Muscle layer of colon (tissue), 2 donors: ENCODE data around the gene GAGE10.

Experiments used
- H3K27ac ChIP-seq: one replicate; pipeline ENCODE4 v1.7.0; 2013; ENCODE audit warnings: low read depth, mild to moderate bottlenecking, low read length, moderate library complexity
- H3K27me3 ChIP-seq, 2 donors: one replicate each; pipeline ENCODE4 v1.7.0; 2013; ENCODE audit warnings: low read length in 2 of 2, mild to moderate bottlenecking in 2 of 2; ENCODE audit not compliant: insufficient read depth in 2 of 2, control insufficient read depth in 1 of 2
- H3K36me3 ChIP-seq: one replicate; pipeline ENCODE4 v1.7.0; 2013; ENCODE audit warnings: mild to moderate bottlenecking, low read length; ENCODE audit not compliant: insufficient read depth
- H3K4me1 ChIP-seq: one replicate; pipeline ENCODE4 v1.7.0; 2013; ENCODE audit warnings: mild to moderate bottlenecking, low read length; ENCODE audit not compliant: insufficient read depth
- H3K4me3 ChIP-seq, 2 donors: one replicate each; pipeline ENCODE4 v1.7.0; 2013; ENCODE audit warnings: low read length in 2 of 2, low read depth in 1 of 2, mild to moderate bottlenecking in 1 of 2, moderate library complexity in 1 of 2
- H3K9ac ChIP-seq: one replicate; pipeline ENCODE4 v1.7.0; 2013; ENCODE audit warnings: low read length
- H3K9me3 ChIP-seq: one replicate; pipeline ENCODE4 v1.7.0; 2013; ENCODE audit warnings: mild to moderate bottlenecking, low read length
- donor health status: abdominal sarcoma.
- donor health status: Adenocarcinoma of cecum.

Gene GAGE10

GRCh38 chrX:49303346-49303745 is at the start of gene GAGE10:
Gene GAGE10, plus strand, starts transcription at chrX:49303646. Its CDS starts 1,214 bp downstream, at chrX:49304860.
- Histone ChIP-seq H3K9me3 (no peaks in the 10 kb centered on the region), H3K4me3 (no peak within 1 kb of the TSS), H3K27me3 (peaks cover 0 to 8% of the 10 kb centered on the region in 2 donors), H3K27ac (no peak within 1 kb of the TSS), H3K4me1 (no peaks in the 10 kb centered on the region), H3K9ac (no peak within 1 kb of the TSS), H3K36me3 (no peaks in the 10 kb centered on the region)

- Histone ChIP-seq H3K36me3 (no peaks in the 10 kb centered on the region), H3K27ac (no peak overlapping the region), H3K9me3 (no peaks in the 10 kb centered on the region), H3K27me3 (peaks cover 0 to 7% of the 10 kb centered on the region in 2 donors), H3K4me1 (no peaks in the 10 kb centered on the region), H3K4me3 (no peak overlapping the region), H3K9ac (no peak overlapping the region)
Observed at GRCh38 chrX:49254639-49255038, 48.8 kb upstream of the GAGE10 start.

GRCh38 chrX:49256268-49256995 is 47.0 kb upstream of the GAGE10 start:
- Histone ChIP-seq H3K9ac (no peak overlapping the region), H3K4me1 (no peaks in the 10 kb centered on the region), H3K9me3 (no peaks in the 10 kb centered on the region), H3K27ac (no peak overlapping the region), H3K4me3 (no peak overlapping the region), H3K36me3 (no peaks in the 10 kb centered on the region), H3K27me3 (peaks cover 0 to 7% of the 10 kb centered on the region in 2 donors)

GRCh38 chrX:49257074-49257790 is 46.2 kb upstream of the GAGE10 start:
- H3K27me3 ChIP-seq, result peaks cover 0 to 7% of the 10 kb centered on the region in 2 donors
- no peak overlapping the region for H3K9ac ChIP-seq
- no peak overlapping the region for H3K27ac ChIP-seq
- no peaks in the 10 kb centered on the region for H3K9me3 ChIP-seq
- no peaks in the 10 kb centered on the region for H3K4me1 ChIP-seq
- no peak overlapping the region for H3K4me3 ChIP-seq
- H3K36me3 ChIP-seq, result no peaks in the 10 kb centered on the region

GRCh38 chrX:49257846-49258748 is 45.3 kb upstream of the GAGE10 start:
- no peak overlapping the region for H3K4me3 ChIP-seq
- no peak overlapping the region for H3K9ac ChIP-seq
- peaks cover 0 to 7% of the 10 kb centered on the region in 2 donors for H3K27me3 ChIP-seq
- H3K27ac ChIP-seq, result no peak overlapping the region
- no peaks in the 10 kb centered on the region for H3K4me1 ChIP-seq
- H3K36me3 ChIP-seq, result no peaks in the 10 kb centered on the region
- no peaks in the 10 kb centered on the region for H3K9me3 ChIP-seq

GRCh38 chrX:49258749-49259124 is 44.7 kb upstream of the GAGE10 start:
- Histone ChIP-seq H3K4me1 (no peaks in the 10 kb centered on the region), H3K9me3 (no peaks in the 10 kb centered on the region), H3K27ac (no peak overlapping the region), H3K4me3 (no peak overlapping the region), H3K9ac (no peak overlapping the region), H3K36me3 (no peaks in the 10 kb centered on the region), H3K27me3 (peaks cover 0 to 7% of the 10 kb centered on the region in 2 donors)

- no peaks in the 10 kb centered on the region for H3K36me3 ChIP-seq
- H3K4me3 ChIP-seq, result no peak overlapping the region
- H3K9me3 ChIP-seq, result no peaks in the 10 kb centered on the region
- H3K9ac ChIP-seq, result no peak overlapping the region
- H3K27me3 ChIP-seq, result peaks cover 0 to 7% of the 10 kb centered on the region in 2 donors
- H3K27ac ChIP-seq, result no peak overlapping the region
- no peaks in the 10 kb centered on the region for H3K4me1 ChIP-seq
Observed at GRCh38 chrX:49260221-49260985, 43.0 kb upstream of the GAGE10 start.

GRCh38 chrX:49262603-49263002 is 40.8 kb upstream of the GAGE10 start:
- Histone ChIP-seq H3K9me3 (no peaks in the 10 kb centered on the region), H3K27me3 (peaks cover 0 to 7% of the 10 kb centered on the region in 2 donors), H3K4me3 (no peak overlapping the region), H3K4me1 (no peaks in the 10 kb centered on the region), H3K36me3 (no peaks in the 10 kb centered on the region), H3K9ac (no peak overlapping the region), H3K27ac (no peak overlapping the region)

- Histone ChIP-seq H3K9me3 (no peaks in the 10 kb centered on the region), H3K36me3 (no peaks in the 10 kb centered on the region), H3K9ac (no peak overlapping the region), H3K27ac (no peak overlapping the region), H3K4me1 (peaks cover 7% of the 10 kb centered on the region), H3K27me3 (no peaks in the 10 kb centered on the region), H3K4me3 (no peak overlapping the region)
Observed at GRCh38 chrX:49263631-49264030, 39.8 kb upstream of the GAGE10 start.

- no peak within 1 kb of the TSS for H3K4me3 ChIP-seq
- no peak within 1 kb of the TSS for H3K9ac ChIP-seq
- H3K36me3 ChIP-seq, result no peaks in the 10 kb centered on the region
- no peaks in the 10 kb centered on the region for H3K9me3 ChIP-seq
- no peaks in the 10 kb centered on the region for H3K27me3 ChIP-seq
- no peak within 1 kb of the TSS for H3K27ac ChIP-seq
- peaks cover 8% of the 10 kb centered on the region for H3K4me1 ChIP-seq
Observed at GRCh38 chrX:49264460-49264859, 39.0 kb upstream of the GAGE10 start, which contains the start of gene FOXP3. Gene FOXP3, minus strand, starts transcription at chrX:49264710. Its CDS starts 6,205 bp downstream, at chrX:49258505.
